NCI-H2171 treated with DMSO at 0.1 percent for 48 hours (cell line): ENCODE measurements around the gene SDC4.

Source experiments
- DNase-seq: peaks from one replicate; lab custom pipeline; 2025; lab: John Stamatoyannopoulos, UW

The SDC4 gene

DNA sequence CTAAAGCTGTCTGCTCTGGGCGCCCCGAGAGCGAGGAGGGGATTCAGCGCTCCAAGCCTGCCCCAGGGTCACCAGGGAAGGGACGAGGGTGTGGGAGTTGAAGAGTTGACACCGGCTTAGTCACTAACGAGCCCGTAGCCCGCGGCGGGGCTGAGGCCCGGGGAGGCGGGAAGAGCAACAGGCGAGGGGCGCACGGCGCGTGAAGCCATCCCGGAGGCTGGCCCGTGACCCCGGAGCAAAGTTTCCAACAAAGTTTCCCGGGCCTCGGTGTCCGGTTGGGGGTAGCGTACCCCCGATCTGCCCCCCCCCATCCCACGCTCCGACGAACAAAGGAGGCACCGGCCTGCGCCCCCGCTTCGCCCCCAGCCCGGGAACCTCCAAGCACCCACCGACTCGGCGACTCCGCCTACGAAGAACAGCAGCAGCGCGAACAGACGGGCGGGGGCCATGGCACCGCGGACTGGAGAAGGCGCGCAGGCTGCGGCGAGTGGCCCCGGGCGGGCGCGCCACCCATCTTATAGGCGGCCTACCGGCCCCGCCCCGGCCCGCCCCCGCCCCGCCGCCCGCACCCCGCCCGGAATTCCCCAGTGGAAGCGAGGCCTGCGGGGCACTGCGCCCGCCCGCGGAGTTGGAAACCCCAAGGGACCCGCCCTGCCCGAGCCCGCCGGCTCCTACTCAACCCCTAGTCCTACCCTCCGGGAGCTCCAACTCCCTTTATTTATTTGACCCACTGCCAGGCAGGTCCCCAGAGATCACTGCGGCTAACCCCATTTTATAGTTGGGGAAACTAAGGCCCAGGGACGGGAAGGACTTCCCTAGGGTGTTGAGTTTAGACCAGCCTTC lies at the start of gene SDC4:
SDC4 (minus strand) TSS at position 489 of the 843 bp plus-strand sequence; CDS start at position 449, 40 bp downstream.
- peak; percentile 64 for DNase-seq

DNA sequence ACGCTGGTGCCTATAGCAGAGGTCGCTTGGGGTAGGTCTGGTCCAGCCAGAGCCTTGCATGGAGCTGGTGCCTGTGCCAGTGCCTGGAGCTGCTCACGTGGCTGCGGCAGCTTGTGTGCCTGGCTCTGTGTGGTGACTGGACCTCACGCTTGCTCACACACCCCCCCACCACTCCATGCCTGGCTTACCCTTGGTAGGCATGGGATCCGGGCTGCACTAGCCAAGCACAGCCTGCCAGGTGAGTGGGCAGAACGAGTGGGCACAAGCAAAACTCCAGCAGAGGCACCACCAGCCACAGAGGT lies 46.8 kb upstream of the SDC4 start:
- DNase-seq = no peak

GRCh38 chr20:45394221-45395113 lies 46.2 kb upstream of the SDC4 start:
- DNase-seq = no peak

DNA sequence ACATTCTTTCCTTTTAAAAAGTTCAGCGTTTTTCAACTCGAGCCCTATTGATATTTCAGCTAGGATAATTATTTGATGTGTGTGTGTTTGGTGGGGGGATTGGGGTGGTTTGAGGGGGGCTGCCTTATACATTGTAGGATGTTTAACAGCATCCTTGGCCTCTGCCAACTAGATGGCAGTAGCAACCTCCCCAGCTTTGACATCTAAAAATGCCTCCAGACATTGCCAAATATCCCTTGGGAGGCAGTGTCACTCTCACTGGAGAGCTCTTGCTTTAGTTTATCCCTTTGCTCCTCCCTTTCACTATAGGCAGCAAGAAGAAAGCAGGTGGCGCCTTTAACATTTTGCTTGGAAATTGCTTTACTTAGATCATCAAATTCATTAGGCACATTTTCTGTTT lies 44.5 kb upstream of the SDC4 start:
- peak; percentile 33 for DNase-seq

- no peak for DNase-seq
Measured at GRCh38 chr20:45391559-45391958, 43.3 kb upstream of the SDC4 start.

- no peak for DNase-seq
Measured at GRCh38 chr20:45390931-45391330, 42.7 kb upstream of the SDC4 start.

- DNase-seq = no peak
Measured at GRCh38 chr20:45387274-45387673, 39.0 kb upstream of the SDC4 start.

- no peak for DNase-seq
Measured at GRCh38 chr20:45378191-45378590, 30.0 kb upstream of the SDC4 start, which contains the start of gene TP53TG5. TSS of gene TP53TG5 (minus strand) at chr20:45378325. CDS start at chr20:45378236, 89 bp downstream.

DNA sequence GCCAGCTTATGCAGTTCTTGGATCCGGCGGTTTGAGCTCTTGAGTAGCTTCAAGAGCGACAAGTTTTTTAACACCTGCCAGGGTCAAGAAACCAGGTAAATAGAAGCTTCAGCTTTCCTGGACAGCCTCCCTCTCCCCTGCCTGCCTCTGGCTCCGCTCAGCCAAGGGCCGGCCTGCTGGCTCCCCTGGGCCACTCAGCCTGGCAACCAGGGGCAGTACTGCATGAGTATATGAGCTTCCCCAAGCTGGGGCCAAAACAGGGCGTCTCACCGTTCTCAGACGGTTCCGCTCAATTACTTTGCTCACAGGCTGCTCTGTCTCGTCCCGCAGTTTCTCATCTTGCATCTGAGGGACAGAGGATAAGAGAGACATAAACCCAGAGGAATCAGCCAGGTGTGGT lies 29.0 kb upstream of the SDC4 start:
- no peak for DNase-seq

DNA sequence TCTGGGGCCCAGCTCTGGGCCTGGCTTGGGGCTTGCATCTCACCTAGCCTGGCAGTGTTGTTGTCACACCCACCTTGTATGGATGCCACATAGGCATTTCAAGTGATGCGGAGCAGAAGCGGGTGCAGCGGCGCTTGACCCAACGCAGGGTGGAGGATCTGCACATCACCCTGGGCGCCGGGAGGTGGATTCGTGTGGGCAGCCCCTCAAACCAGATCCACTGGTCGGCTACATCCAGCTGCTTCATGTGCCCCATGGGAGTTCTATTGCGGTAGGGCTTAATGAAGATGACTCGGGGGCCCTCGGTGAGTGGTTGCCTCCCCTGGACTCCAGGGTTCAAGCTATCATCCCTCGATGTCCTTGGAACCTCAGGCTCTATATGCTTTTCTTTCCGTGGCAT lies 26.7 kb upstream of the SDC4 start:
- DNase-seq = no peak

- DNase-seq = no peak
Measured at GRCh38 chr20:45374101-45374467, 25.9 kb upstream of the SDC4 start.

GRCh38 chr20:45373353-45374100 lies 25.3 kb upstream of the SDC4 start:
- peak; percentile 32 for DNase-seq

GRCh38 chr20:45372646-45373352 lies 24.6 kb upstream of the SDC4 start:
- DNase-seq = no peak

GRCh38 chr20:45372241-45372640 lies 24.0 kb upstream of the SDC4 start:
- no peak for DNase-seq

DNA sequence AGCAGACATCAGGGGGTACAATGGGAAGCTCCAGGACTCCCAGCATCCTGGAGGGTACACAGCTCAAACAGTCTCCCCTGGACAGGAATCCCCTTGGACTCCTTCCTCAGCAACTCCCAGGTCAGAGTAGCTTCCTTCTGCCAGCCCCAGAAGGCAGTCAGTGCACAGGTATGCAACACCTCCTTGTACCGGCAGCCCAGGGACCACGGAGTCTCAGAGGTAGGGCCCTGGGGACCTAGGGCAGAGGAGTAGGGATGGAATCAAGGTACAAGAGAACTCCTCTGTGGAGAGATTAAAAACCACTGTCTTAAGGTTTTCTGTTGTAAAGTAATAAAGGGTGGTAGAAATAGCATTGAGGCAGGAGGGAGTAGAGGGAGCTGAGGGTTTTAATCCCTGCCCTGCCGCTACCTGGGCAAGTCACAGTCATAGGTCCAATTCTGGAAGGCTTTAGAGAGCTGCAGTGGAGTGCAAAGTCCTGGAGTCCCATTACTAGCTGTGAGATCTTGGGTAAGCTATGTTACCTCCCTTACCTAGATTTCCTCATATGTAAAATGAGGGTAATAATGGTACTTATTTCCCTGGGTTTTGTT lies 22.4 kb upstream of the SDC4 start:
- no peak for DNase-seq

- DNase-seq = no peak
Measured at GRCh38 chr20:45368221-45368980, 20.2 kb upstream of the SDC4 start.

- no peak for DNase-seq
Measured at GRCh38 chr20:45367126-45367525, 18.9 kb upstream of the SDC4 start.

GRCh38 chr20:45366631-45367030 lies 18.4 kb upstream of the SDC4 start:
- no peak for DNase-seq

- DNase-seq = no peak
Measured at GRCh38 chr20:45366192-45366591, 18.0 kb upstream of the SDC4 start.

- no peak for DNase-seq
Measured at GRCh38 chr20:45365444-45365970, 17.3 kb upstream of the SDC4 start.
